Mesothelial cell of epicardium (in vitro differentiated cells): ENCODE measurements around the gene SCARB1. TPM values are rescaled to one million over a fixed set of nuclear protein-coding genes. Genes with fewer than 3 reads are reported as not detected.

ENCODE experiments used
- DNase-seq, 2 experiments: peaks; one replicate each; pipeline ENCODE4 v3.0.0; 2021; ENCODE audit warnings: low spot score in 2 of 2; ENCODE audit not compliant: unreplicated experiment in 2 of 2
- H3K27ac Mint-ChIP-seq: 2 replicates; pipeline ENCODE4 v1.8.0; 2021; ENCODE audit warnings: mixed read lengths
- H3K27me3 Mint-ChIP-seq: 2 replicates; pipeline ENCODE4 v1.8.0; 2021; ENCODE audit warnings: low read depth, mixed read lengths
- H3K36me3 Mint-ChIP-seq: 2 replicates; pipeline ENCODE4 v1.8.0; 2021; ENCODE audit warnings: mixed read lengths
- H3K4me1 Mint-ChIP-seq: 2 replicates; pipeline ENCODE4 v1.8.0; 2021; ENCODE audit warnings: mixed read lengths
- H3K4me3 Mint-ChIP-seq: 2 replicates; pipeline ENCODE4 v1.8.0; 2021; ENCODE audit warnings: mild to moderate bottlenecking, moderate library complexity, mixed read lengths
- H3K9me3 Mint-ChIP-seq: 2 replicates; pipeline ENCODE4 v1.8.0; 2021; ENCODE audit warnings: mixed read lengths
- total RNA-seq: library from RNA; stranded (reverse); gene quantifications from 3 replicates; pipeline ENCODE4 v1.2.1, GENCODE V29; 2021
- TF ChIP-seq, protein P1 (sequence below): fragments of 200-600 bp; sonication (generic); IDR thresholded peaks from one replicate; pipeline ENCODE4 v1.5.0; 2021; ENCODE audit warnings: antibody characterized with exemption; ENCODE audit not compliant: unreplicated experiment

SCARB1 gene
- total RNA-seq, 1 donor from 2014 or later: 40.2 TPM

DNA sequence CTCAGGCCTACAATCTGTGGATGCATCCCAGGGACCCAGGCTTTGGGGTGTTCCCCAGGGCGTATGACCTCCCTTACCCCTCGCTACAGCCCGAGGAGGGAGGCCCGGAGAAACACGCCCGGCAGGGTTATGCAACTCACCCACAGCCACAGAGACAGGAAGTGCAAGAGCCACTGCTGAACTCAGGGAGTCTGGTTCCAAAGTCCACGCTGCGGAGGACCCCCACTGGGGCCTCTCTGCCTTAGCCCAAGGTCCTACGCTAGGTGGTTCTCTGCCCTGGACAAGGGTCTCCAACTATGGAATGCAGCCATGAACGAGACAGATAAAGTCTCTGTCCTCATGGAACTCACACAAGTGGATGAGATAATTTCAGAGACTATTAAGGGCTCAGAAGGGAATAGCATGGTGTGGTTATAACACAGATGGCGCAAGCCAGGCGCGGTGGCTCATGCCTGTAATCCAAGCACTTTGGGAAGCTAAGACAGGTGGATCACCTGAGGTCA lies 11.3 kb downstream of the SCARB1 start:
- H3K27me3 Mint-ChIP-seq: no peaks in the 10 kb centered on the region
- no peak overlapping the region for H3K4me3 Mint-ChIP-seq
- no peaks in the 10 kb centered on the region for H3K9me3 Mint-ChIP-seq
- DNase-seq: no peak
- TF ChIP-seq, protein P1, sequence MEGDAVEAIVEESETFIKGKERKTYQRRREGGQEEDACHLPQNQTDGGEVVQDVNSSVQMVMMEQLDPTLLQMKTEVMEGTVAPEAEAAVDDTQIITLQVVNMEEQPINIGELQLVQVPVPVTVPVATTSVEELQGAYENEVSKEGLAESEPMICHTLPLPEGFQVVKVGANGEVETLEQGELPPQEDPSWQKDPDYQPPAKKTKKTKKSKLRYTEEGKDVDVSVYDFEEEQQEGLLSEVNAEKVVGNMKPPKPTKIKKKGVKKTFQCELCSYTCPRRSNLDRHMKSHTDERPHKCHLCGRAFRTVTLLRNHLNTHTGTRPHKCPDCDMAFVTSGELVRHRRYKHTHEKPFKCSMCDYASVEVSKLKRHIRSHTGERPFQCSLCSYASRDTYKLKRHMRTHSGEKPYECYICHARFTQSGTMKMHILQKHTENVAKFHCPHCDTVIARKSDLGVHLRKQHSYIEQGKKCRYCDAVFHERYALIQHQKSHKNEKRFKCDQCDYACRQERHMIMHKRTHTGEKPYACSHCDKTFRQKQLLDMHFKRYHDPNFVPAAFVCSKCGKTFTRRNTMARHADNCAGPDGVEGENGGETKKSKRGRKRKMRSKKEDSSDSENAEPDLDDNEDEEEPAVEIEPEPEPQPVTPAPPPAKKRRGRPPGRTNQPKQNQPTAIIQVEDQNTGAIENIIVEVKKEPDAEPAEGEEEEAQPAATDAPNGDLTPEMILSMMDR: no peak
- peaks cover 17% of the 10 kb centered on the region for H3K4me1 Mint-ChIP-seq
- H3K36me3 Mint-ChIP-seq: peaks cover 1% of the 10 kb centered on the region
- peak overlapping the region; percentile 72 for H3K27ac Mint-ChIP-seq

DNA sequence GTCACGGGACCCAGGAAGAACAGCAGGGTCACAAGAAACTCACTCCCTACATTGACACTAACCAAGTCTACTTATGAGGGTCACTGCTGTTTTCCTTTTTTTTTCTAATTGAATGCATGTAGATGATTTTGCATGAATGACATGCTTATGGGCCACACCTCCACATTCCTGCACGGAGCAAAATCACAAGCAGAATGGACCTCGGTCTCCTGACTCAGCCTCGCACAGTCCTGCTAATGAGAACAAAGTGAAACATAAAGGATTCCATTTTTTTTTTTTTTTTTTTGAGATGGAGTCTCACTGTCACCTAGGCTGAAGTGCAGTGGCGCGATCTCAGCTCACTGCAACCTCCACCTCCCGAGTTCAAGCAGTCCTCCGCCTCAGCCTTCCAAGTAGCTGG lies 12.3 kb downstream of the SCARB1 start:
- no peak overlapping the region for H3K27ac Mint-ChIP-seq
- TF ChIP-seq, protein P1: no peak
- peaks cover 23% of the 10 kb centered on the region for H3K4me1 Mint-ChIP-seq
- DNase-seq: no peak
- no peak overlapping the region for H3K4me3 Mint-ChIP-seq
- H3K36me3 Mint-ChIP-seq: peaks cover 3% of the 10 kb centered on the region
- H3K9me3 Mint-ChIP-seq: no peaks in the 10 kb centered on the region
- no peaks in the 10 kb centered on the region for H3K27me3 Mint-ChIP-seq

DNA sequence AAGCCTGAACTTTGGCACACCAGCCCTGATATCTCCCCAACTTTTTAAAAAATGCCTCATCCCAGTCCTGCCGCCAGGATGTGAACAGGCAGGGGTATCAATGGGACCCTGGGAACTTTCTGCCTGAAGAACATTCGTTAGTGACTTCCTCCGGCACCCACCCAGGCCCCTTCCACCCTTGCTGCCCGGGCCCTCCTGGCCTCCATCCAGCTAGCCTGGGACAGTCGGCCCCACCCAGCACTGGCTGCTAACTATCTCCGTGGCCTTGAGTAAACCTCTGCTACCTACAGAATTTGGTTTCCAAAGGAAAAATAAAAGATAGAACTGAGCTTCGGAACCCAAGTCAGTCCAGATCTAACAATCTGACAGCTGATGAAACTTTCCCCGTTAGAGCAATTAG lies 14.3 kb downstream of the SCARB1 start:
- H3K4me3 Mint-ChIP-seq: no peak overlapping the region
- H3K36me3 Mint-ChIP-seq: peaks cover 3% of the 10 kb centered on the region
- DNase-seq: no peak

DNA sequence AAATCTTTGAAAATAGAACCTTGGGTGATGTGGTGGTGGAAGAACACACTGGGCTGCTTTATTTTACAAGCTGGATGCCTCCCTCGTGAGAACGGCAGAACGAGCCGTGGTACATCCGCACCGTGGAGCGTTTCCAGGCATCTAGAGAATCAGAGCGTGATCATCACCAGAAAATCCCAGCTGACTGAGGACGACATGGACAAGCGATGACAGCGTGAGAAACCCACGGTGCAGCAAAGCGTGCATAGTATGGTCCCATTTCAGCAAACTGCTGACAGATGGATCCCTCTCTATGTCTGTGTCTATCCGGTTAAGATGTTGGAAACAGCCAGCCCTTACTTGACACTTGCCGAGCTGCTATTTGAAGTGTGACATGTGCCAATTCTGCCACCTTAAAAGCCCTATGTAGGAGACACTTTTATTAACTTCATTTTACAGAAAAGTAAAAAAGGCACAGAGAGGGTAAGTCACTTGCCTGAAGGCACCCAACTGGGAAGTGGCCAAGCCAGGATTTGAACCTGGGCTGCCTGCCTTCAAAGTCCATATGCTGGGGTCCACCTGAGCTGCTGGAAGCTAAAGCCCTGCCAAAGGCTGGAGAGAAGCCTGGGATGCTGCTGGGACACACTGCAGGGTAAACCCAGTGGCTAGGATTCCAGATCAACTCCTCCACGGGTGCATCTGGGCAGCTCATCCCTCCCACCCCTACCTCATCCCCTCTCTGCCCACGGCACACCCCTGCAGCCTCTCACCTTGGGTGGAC lies 14.9 kb downstream of the SCARB1 start:
- no peak for DNase-seq
- H3K36me3 Mint-ChIP-seq: peaks cover 3% of the 10 kb centered on the region
- no peaks in the 10 kb centered on the region for H3K9me3 Mint-ChIP-seq
- peaks cover 21% of the 10 kb centered on the region for H3K4me1 Mint-ChIP-seq
- no peak overlapping the region for H3K27ac Mint-ChIP-seq
- H3K27me3 Mint-ChIP-seq: no peaks in the 10 kb centered on the region
- TF ChIP-seq, protein P1: no peak
- H3K4me3 Mint-ChIP-seq: no peak overlapping the region

More for the DNA sequence above, 14.3 kb downstream of the SCARB1 start:
- Mint-ChIP-seq H3K27ac (no peak overlapping the region), H3K4me1 (peaks cover 23% of the 10 kb centered on the region), H3K27me3 (no peaks in the 10 kb centered on the region), H3K9me3 (no peaks in the 10 kb centered on the region)
- TF ChIP-seq, protein P1: no peak

DNA sequence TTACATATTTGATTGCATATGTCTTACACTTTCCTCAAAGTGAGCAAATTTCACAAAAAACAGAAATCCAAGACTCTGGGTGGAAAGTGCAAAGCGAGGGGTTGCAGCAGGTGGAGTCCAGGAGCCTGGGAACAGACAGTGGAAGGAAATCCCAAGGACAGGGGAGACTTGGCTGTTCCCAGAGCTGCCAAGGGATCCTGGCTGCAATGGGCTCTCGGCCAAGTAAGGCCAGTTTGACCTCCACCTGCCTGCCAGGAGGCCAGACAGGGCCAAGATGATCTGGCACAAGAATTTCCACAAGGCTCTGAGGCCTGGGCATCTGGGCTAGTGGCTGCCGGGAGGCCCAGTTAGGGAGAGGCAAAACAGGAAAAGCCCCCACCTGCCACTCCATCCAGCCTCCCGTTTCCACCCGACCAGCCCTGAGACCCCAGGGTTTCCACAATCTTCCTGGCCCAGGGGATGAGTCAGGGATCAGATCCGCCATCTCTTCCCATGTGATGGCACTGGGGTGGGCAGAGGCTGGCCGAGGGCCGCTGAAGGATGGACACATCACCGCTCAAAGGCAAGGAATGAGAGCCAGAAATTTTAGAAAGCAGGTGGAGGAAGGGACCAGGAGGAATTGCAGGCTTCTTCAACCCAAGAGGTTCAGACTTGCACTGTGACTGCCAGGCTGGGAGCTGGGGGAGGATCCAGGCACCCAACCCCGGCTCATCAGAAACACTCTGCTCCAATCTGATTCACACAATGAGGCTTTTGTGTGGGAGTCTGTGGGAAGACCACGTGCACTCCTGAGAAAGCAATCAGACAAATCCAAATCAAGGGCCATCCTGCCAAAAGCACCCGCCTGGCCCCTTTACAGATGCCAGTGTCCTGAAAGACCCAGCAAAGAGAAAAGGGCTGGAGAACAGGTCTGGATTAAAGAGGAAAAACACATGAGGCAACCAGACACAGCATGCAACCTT lies 16.3 kb downstream of the SCARB1 start:
- Mint-ChIP-seq H3K4me3 (no peak overlapping the region), H3K27ac (peak overlapping the region; percentile 66), H3K36me3 (peaks cover 3% of the 10 kb centered on the region), H3K4me1 (peaks cover 21% of the 10 kb centered on the region), H3K9me3 (no peaks in the 10 kb centered on the region), H3K27me3 (no peaks in the 10 kb centered on the region)
- no peak for DNase-seq
- TF ChIP-seq, protein P1: no peak
